GM19035 (cell line): Measurements from ENCODE around the gene JMJD6.
"Not testable (repeated sequence)": the region's sequence is repeated elsewhere in the genome, so short reads cannot be mapped to it uniquely, and the experiment has no call there.

ENCODE experiments used
- ATAC-seq: cut with Tn5 transposase; IDR thresholded peaks from one replicate; pipeline ENCODE4 v1.9.1; 2021; ENCODE audit not compliant: unreplicated experiment

Gene JMJD6

GRCh38 chr17:76737082-76737675, 10.8 kb upstream of the JMJD6 start, which contains the start of gene SRSF2:
SRSF2 (minus strand) TSS chr17:76737331; CDS start chr17:76737160, 171 bp downstream.
- ATAC-seq = peak; percentile 76

- peak; percentile 14 for ATAC-seq
Observed at GRCh38 chr17:76736349-76737081, 10.1 kb upstream of the JMJD6 start.

- ATAC-seq = no peak
Observed at GRCh38 chr17:76735586-76736348, 9.4 kb upstream of the JMJD6 start.

GRCh38 chr17:76735006-76735405, 8.6 kb upstream of the JMJD6 start:
- no peak for ATAC-seq

GRCh38 chr17:76734080-76734840, 7.9 kb upstream of the JMJD6 start:
- no peak for ATAC-seq

- no peak for ATAC-seq
Observed at GRCh38 chr17:76733618-76733957, 7.2 kb upstream of the JMJD6 start.

- no peak for ATAC-seq
Observed at GRCh38 chr17:76732734-76733617, 6.6 kb upstream of the JMJD6 start.

GRCh38 chr17:76731800-76732733, 5.7 kb upstream of the JMJD6 start:
- not testable (repeated sequence) for ATAC-seq

- ATAC-seq = no peak
Observed at GRCh38 chr17:76727745-76728456, 1.5 kb upstream of the JMJD6 start.

- peak; percentile 54 for ATAC-seq
Observed at GRCh38 chr17:76726776-76727718, 641 bp upstream of the JMJD6 start, which contains the start of gene METTL23. METTL23 (plus strand) TSS chr17:76726839; CDS start chr17:76729711, 2,872 bp downstream.

- peak; percentile 15 for ATAC-seq
Observed at GRCh38 chr17:76725580-76726230, 701 bp downstream of the JMJD6 start.

- no peak for ATAC-seq
Observed at GRCh38 chr17:76723812-76724211, 2.6 kb downstream of the JMJD6 start.

- ATAC-seq = not testable (repeated sequence)
Observed at GRCh38 chr17:76722977-76723376, 3.4 kb downstream of the JMJD6 start.

- ATAC-seq = no peak
Observed at GRCh38 chr17:76722279-76722678, 4.1 kb downstream of the JMJD6 start.

- no peak for ATAC-seq
Observed at GRCh38 chr17:76721463-76721862, 4.9 kb downstream of the JMJD6 start.

- no peak for ATAC-seq
Observed at GRCh38 chr17:76720941-76721340, 5.5 kb downstream of the JMJD6 start.

GRCh38 chr17:76720211-76720610, 6.2 kb downstream of the JMJD6 start:
- ATAC-seq = no peak
